ENCODE measurements around the gene FAM234B.

Gene FAM234B

DNA sequence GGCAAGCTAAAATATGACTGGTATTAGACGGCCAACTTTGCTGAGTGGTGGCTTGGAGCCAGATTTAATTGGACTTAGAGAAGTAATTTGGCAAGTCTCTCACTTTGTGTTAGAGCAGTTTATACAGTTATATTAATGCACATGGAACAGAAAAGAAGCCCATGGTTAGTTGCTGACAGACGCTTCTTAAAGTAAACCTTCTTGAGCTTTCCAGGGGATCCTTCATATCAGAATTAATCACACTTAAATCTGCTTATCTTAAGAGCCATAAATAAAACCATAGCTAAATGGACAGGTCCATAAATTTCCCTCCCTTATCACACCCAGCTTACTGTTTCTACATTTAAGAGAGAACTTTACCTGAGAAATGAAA lies 49.7 kb downstream of the FAM234B start:
- Histone ChIP-seq H4K20me1 (ENCODE audit: low read depth, low read length) (no peaks in the 10 kb centered on the region), H3K9me3 (ENCODE audit: insufficient read depth, low read length) (no peaks in the 10 kb centered on the region), H3K27ac (ENCODE audit: low read depth, low read length) (no peak overlapping the region), H3K4me2 (ENCODE audit: low read depth, low read length, poor library complexity, severe bottlenecking) (no peak overlapping the region), H3K9me2 (replicated peaks; ENCODE audit: insufficient read depth, low read length) (no peaks in the 10 kb centered on the region), H3K27me3 (ENCODE audit: low read length) (no peaks in the 10 kb centered on the region), H3K79me2 (ENCODE audit: insufficient read depth, low read length) (no peaks in the 10 kb centered on the region), H2AFZ (ENCODE audit: low read depth, low read length, severe bottlenecking) (no peak overlapping the region), H3K4me3 (ENCODE audit: insufficient read depth, low read length, poor library complexity, severe bottlenecking) (no peak overlapping the region), H3K36me3 (ENCODE audit: low read length) (no peaks in the 10 kb centered on the region), H3F3A (ENCODE audit: insufficient read depth) (no peaks in the 10 kb centered on the region), H3K9ac (ENCODE audit: low read length) (no peak overlapping the region)
- TF ChIP-seq, protein P1, sequence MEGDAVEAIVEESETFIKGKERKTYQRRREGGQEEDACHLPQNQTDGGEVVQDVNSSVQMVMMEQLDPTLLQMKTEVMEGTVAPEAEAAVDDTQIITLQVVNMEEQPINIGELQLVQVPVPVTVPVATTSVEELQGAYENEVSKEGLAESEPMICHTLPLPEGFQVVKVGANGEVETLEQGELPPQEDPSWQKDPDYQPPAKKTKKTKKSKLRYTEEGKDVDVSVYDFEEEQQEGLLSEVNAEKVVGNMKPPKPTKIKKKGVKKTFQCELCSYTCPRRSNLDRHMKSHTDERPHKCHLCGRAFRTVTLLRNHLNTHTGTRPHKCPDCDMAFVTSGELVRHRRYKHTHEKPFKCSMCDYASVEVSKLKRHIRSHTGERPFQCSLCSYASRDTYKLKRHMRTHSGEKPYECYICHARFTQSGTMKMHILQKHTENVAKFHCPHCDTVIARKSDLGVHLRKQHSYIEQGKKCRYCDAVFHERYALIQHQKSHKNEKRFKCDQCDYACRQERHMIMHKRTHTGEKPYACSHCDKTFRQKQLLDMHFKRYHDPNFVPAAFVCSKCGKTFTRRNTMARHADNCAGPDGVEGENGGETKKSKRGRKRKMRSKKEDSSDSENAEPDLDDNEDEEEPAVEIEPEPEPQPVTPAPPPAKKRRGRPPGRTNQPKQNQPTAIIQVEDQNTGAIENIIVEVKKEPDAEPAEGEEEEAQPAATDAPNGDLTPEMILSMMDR (IDR thresholded peaks at IDR 0.05; ENCODE audit: insufficient read depth, low read length, poor library complexity, severe bottlenecking): no peak
- TF ChIP-seq EZH2phosphoT487 (conservative IDR thresholded peaks at IDR 0.05; ENCODE audit: low read length): no peak

DNA sequence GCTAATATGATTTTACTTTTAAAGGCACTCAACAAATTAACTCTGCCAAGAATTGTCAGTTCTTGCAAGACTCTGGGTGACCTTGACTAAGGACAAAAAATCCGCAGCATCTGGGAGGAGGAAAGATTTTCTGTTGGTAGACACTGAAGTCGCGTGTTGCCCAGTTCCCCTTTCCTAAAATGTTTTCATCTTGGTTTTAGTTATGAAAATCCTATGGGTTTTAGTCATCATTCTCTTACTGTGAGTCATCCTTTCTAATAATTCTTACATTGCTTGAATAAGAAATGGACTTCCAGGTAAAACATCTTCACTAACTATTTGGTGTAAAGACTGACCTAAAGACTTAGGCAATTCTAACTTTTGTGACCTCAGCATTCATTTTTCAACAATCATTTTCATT lies 50.2 kb downstream of the FAM234B start:
- H3K27ac ChIP-seq (ENCODE audit: low read depth, low read length): no peak overlapping the region
- no peak overlapping the region for H3K4me2 ChIP-seq (ENCODE audit: low read depth, low read length, poor library complexity, severe bottlenecking)
- TF ChIP-seq EZH2phosphoT487 (conservative IDR thresholded peaks at IDR 0.05; ENCODE audit: low read length): no peak
- TF ChIP-seq, protein P1 (IDR thresholded peaks at IDR 0.05; ENCODE audit: insufficient read depth, low read length, poor library complexity, severe bottlenecking): no peak
- no peaks in the 10 kb centered on the region for H3K9me3 ChIP-seq (ENCODE audit: insufficient read depth, low read length)
- H3K9ac ChIP-seq (ENCODE audit: low read length): no peak overlapping the region
- H3K36me3 ChIP-seq (ENCODE audit: low read length): no peaks in the 10 kb centered on the region
- H4K20me1 ChIP-seq (ENCODE audit: low read depth, low read length): no peaks in the 10 kb centered on the region
- H2AFZ ChIP-seq (ENCODE audit: low read depth, low read length, severe bottlenecking): no peak overlapping the region
- H3F3A ChIP-seq (ENCODE audit: insufficient read depth): no peaks in the 10 kb centered on the region
- no peaks in the 10 kb centered on the region for H3K27me3 ChIP-seq (ENCODE audit: low read length)
- no peaks in the 10 kb centered on the region for H3K9me2 ChIP-seq (replicated peaks; ENCODE audit: insufficient read depth, low read length)
- H3K79me2 ChIP-seq (ENCODE audit: insufficient read depth, low read length): no peaks in the 10 kb centered on the region
- no peak overlapping the region for H3K4me3 ChIP-seq (ENCODE audit: insufficient read depth, low read length, poor library complexity, severe bottlenecking)

DNA sequence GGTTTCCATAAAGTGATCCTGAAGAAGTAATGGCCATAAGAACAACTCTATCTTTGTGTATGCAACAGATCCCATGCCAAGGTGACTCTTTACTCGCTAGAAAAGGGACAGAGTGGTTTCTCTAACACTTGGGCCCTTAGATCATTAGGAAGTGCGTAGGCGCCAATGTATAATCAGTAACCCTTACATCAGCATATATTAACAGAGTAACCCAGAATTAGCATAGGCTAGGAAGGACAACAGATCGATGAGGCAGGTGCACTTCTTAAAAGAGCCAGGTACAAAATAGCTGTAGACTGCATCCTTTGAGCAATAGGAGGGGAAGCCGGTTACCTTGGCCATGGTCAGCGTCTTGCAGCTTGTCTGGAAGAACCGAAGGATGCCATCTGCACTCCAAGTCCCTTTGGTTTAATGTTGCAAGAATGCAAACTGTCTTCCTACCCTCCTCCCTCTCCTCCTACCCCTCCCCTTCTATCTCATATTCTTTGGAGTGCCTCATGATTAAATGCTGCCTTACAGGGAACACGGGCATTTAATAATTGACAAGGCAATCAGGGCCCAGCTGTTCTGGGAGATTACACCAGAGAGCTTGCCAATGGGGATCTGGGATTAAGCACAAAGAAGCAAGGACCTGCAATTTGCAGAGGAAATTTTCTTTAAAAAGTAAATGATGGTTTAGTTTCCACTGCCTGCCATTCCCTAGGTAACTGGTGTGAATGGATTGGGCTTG lies 51.2 kb downstream of the FAM234B start:
- TF ChIP-seq, protein P1 (IDR thresholded peaks at IDR 0.05; ENCODE audit: insufficient read depth, low read length, poor library complexity, severe bottlenecking): no peak
- TF ChIP-seq EZH2phosphoT487 (conservative IDR thresholded peaks at IDR 0.05; ENCODE audit: low read length): no peak
- H2AFZ ChIP-seq (ENCODE audit: low read depth, low read length, severe bottlenecking): no peak overlapping the region
- H3K4me2 ChIP-seq (ENCODE audit: low read depth, low read length, poor library complexity, severe bottlenecking): no peak overlapping the region
- H3K27me3 ChIP-seq (ENCODE audit: low read length): no peaks in the 10 kb centered on the region
- no peaks in the 10 kb centered on the region for H4K20me1 ChIP-seq (ENCODE audit: low read depth, low read length)
- H3K79me2 ChIP-seq (ENCODE audit: insufficient read depth, low read length): no peaks in the 10 kb centered on the region
- no peaks in the 10 kb centered on the region for H3K9me2 ChIP-seq (replicated peaks; ENCODE audit: insufficient read depth, low read length)
- H3K9ac ChIP-seq (ENCODE audit: low read length): no peak overlapping the region
- H3K27ac ChIP-seq (ENCODE audit: low read depth, low read length): no peak overlapping the region
- no peaks in the 10 kb centered on the region for H3K36me3 ChIP-seq (ENCODE audit: low read length)
- no peaks in the 10 kb centered on the region for H3F3A ChIP-seq (ENCODE audit: insufficient read depth)
- H3K9me3 ChIP-seq (ENCODE audit: insufficient read depth, low read length): no peaks in the 10 kb centered on the region
- no peak overlapping the region for H3K4me3 ChIP-seq (ENCODE audit: insufficient read depth, low read length, poor library complexity, severe bottlenecking)

Data from SU-DHL-6 (cell line).